Measurements from ENCODE around the gene CAMTA1.

The CAMTA1 gene

GRCh38 chr1:7570311-7570710 is 785.1 kb downstream of the CAMTA1 start:
- no peaks in the 10 kb centered on the region for H3K4me1 ChIP-seq (ENCODE audit: insufficient read depth, low read length)
- H3K9me3 ChIP-seq (ENCODE audit: insufficient read depth, low read depth, low read length): no peaks in the 10 kb centered on the region; the same call in 1 of the 2 replicates
- WGBS: 90% methylated on average over 5 of the region's 5 CpGs
- H3K27ac ChIP-seq (ENCODE audit: low read depth, low read length): no peak overlapping the region
- no peaks in the 10 kb centered on the region for H3K36me3 ChIP-seq (ENCODE audit: insufficient read depth, low read length)
- no peak overlapping the region for H3K9ac ChIP-seq (ENCODE audit: low read depth, low read length)
- no peak overlapping the region for H3K4me3 ChIP-seq (ENCODE audit: low read length)
- H3K27me3 ChIP-seq (ENCODE audit: insufficient read depth, low read length): no peaks in the 10 kb centered on the region

DNA sequence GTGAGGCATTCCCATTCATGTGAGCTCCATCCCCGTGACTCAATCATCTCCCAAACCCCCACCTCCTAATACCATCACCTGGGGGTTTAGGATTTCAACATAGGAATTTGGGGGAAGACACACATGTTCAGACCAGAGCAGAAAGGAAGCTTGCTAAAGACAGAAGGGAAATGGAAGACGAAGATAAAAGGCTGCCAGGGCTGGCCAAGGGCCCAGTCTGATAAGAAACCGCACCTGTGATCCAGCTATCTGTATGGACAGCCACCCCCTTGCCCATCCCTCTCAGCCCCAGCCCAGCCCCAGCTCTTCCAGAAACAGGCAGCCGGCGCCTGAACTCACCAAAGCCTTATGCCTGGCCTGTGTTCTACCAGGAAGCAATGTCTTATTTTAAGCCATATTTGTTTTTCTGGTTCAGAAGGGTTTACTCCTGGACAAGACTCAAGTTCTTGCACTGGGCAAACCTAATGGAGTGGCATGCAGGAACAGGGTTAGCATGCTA is 787.4 kb downstream of the CAMTA1 start:
- Histone ChIP-seq H3K27me3 (ENCODE audit: insufficient read depth, low read length) (no peaks in the 10 kb centered on the region), H3K27ac (ENCODE audit: low read depth, low read length) (no peak overlapping the region)
- WGBS: 85% methylated on average over 4 of the region's 5 CpGs

GRCh38 chr1:7573481-7573880 is 788.2 kb downstream of the CAMTA1 start:
- no peaks in the 10 kb centered on the region for H3K27me3 ChIP-seq (ENCODE audit: insufficient read depth, low read length)
- 93% methylated on average over 12 of the region's 12 CpGs for WGBS
- no peak overlapping the region for H3K4me3 ChIP-seq (ENCODE audit: low read length)
- H3K4me1 ChIP-seq (ENCODE audit: insufficient read depth, low read length): no peaks in the 10 kb centered on the region
- H3K9me3 ChIP-seq (ENCODE audit: insufficient read depth, low read depth, low read length): no peaks in the 10 kb centered on the region; the same call in 1 of the 2 replicates
- H3K9ac ChIP-seq (ENCODE audit: low read depth, low read length): no peak overlapping the region
- no peak overlapping the region for H3K27ac ChIP-seq (ENCODE audit: low read depth, low read length)
- no peaks in the 10 kb centered on the region for H3K36me3 ChIP-seq (ENCODE audit: insufficient read depth, low read length)

More for the DNA sequence above, 787.4 kb downstream of the CAMTA1 start:
- Histone ChIP-seq H3K36me3 (ENCODE audit: insufficient read depth, low read length) (no peaks in the 10 kb centered on the region), H3K9me3 (ENCODE audit: insufficient read depth, low read depth, low read length) (no peaks in the 10 kb centered on the region; the same call in 1 of the 2 replicates), H3K9ac (ENCODE audit: low read depth, low read length) (no peak overlapping the region), H3K4me3 (ENCODE audit: low read length) (no peak overlapping the region), H3K4me1 (ENCODE audit: insufficient read depth, low read length) (no peaks in the 10 kb centered on the region)

- Histone ChIP-seq H3K9me3 (ENCODE audit: insufficient read depth, low read depth, low read length) (no peaks in the 10 kb centered on the region), H3K9ac (ENCODE audit: low read depth, low read length) (no peak overlapping the region), H3K4me3 (ENCODE audit: low read length) (no peak overlapping the region), H3K36me3 (ENCODE audit: insufficient read depth, low read length) (no peaks in the 10 kb centered on the region), H3K27ac (ENCODE audit: low read depth, low read length) (no peak overlapping the region), H3K4me1 (ENCODE audit: insufficient read depth, low read length) (no peaks in the 10 kb centered on the region), H3K27me3 (ENCODE audit: insufficient read depth, low read length) (no peaks in the 10 kb centered on the region)
- 90% methylated on average over 26 of the region's 26 CpGs for WGBS
Observed at GRCh38 chr1:7574121-7575040, 789.1 kb downstream of the CAMTA1 start.

DNA sequence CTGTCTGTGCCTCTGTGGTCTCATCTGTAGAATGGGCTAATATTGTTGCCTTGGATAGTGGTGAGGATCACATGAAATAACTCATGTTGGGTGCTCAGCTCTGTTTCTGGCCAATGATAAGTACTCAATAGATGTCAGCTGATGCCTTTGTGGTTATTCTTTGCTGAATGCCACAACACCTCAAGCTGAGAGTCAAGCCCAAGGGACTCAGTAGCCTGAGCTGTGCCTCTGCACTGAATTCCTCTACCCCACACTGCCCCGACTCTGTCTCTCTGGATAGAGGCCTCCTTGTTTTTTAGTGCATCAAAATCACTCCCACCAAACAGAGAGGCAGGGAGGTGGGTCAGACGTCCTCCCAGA is 789.8 kb downstream of the CAMTA1 start:
- no peaks in the 10 kb centered on the region for H3K4me1 ChIP-seq (ENCODE audit: insufficient read depth, low read length)
- H3K9ac ChIP-seq (ENCODE audit: low read depth, low read length): no peak overlapping the region
- H3K27ac ChIP-seq (ENCODE audit: low read depth, low read length): no peak overlapping the region
- H3K4me3 ChIP-seq (ENCODE audit: low read length): no peak overlapping the region
- WGBS: 89% methylated on average over 2 of the region's 2 CpGs
- H3K36me3 ChIP-seq (ENCODE audit: insufficient read depth, low read length): no peaks in the 10 kb centered on the region
- no peaks in the 10 kb centered on the region for H3K9me3 ChIP-seq (ENCODE audit: insufficient read depth, low read depth, low read length)
- H3K27me3 ChIP-seq (ENCODE audit: insufficient read depth, low read length): no peaks in the 10 kb centered on the region

DNA sequence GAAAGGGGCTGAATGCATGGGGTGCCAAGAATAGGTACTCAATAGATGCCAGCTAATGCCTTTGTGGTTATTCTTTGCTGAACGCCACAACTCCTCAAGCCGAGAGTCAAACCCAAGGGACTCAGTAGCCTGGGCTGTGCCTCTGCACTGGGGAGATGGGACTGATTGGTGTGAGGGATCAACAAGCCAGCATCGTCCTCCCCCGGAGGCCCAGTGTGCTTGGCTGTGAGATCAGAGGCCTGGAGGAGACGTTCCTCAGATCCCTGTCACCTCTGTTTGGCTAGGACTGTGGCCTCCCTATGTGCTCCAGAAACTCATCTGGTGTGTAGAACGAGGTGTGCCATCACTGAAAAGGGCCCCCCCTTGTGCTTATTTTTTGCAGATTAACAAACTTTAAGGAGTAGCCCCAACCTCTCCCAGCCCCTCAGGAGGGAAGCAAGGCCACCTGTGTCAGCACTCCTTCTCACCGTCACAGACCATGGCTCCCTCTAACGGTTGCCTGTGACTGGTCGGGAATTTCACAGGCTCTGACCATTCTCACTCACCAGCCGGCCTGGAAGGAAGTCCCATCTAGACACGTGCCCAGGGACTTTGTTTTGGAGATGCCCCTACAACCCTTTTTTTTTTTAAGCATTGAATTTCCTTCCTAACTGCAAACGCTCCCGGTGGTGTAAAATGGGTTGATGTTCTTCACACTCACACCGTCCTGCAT is 791.8 kb downstream of the CAMTA1 start:
- Histone ChIP-seq H3K4me3 (ENCODE audit: low read length) (no peak overlapping the region), H3K9ac (ENCODE audit: low read depth, low read length) (no peak overlapping the region), H3K36me3 (ENCODE audit: insufficient read depth, low read length) (no peaks in the 10 kb centered on the region), H3K9me3 (ENCODE audit: insufficient read depth, low read depth, low read length) (no peaks in the 10 kb centered on the region), H3K27ac (ENCODE audit: low read depth, low read length) (no peak overlapping the region), H3K27me3 (ENCODE audit: insufficient read depth, low read length) (no peaks in the 10 kb centered on the region), H3K4me1 (ENCODE audit: insufficient read depth, low read length) (no peaks in the 10 kb centered on the region)
- WGBS: 74% methylated on average over 14 of the region's 14 CpGs

DNA sequence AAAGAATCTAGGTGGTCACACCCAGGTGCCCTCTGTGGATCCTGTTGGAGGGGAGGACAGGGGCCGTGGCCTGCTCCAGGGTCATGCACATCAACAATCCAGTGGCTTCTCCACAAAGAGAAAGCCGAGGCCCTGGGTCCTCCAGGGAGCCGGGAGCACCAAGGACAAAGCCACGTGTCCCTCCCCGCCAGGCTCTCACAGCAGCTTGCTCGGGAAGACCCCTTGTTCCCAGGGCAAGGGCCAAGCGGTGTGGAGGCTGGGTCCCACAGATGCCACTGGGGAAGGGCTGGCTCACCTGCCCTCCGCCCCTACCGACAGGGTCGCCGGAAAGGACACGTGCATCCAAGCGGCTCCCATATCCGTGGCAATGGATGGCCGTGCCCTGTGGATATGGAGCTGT is 793.0 kb downstream of the CAMTA1 start:
- H3K36me3 ChIP-seq (ENCODE audit: insufficient read depth, low read length): no peaks in the 10 kb centered on the region
- H3K4me1 ChIP-seq (ENCODE audit: insufficient read depth, low read length): no peaks in the 10 kb centered on the region
- H3K27ac ChIP-seq (ENCODE audit: low read depth, low read length): no peak overlapping the region
- no peak overlapping the region for H3K9ac ChIP-seq (ENCODE audit: low read depth, low read length)
- 95% methylated on average over 15 of the region's 15 CpGs for WGBS
- H3K9me3 ChIP-seq (ENCODE audit: insufficient read depth, low read depth, low read length): no peaks in the 10 kb centered on the region
- no peak overlapping the region for H3K4me3 ChIP-seq (ENCODE audit: low read length)
- no peaks in the 10 kb centered on the region for H3K27me3 ChIP-seq (ENCODE audit: insufficient read depth, low read length)

DNA sequence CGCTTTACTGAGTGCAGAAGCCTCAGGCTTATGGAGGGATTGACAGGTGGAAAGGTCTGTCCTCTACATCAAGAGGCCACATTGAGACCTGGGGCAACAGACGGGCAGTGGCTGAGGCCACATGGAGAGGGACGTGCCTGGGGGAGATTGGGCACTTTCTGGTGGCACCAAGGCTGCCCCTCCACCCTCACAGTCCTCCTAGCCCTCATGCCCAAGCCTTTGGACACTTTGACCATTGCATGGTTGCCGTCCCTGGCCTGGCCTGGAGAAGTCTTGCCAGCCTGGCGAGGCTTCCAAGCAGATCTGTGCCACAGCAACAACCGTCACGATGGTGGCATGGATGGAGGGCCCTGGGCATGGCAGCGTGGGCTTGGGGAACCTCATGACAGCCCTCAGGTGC is 793.8 kb downstream of the CAMTA1 start:
- H3K4me1 ChIP-seq (ENCODE audit: insufficient read depth, low read length): no peaks in the 10 kb centered on the region
- H3K27me3 ChIP-seq (ENCODE audit: insufficient read depth, low read length): no peaks in the 10 kb centered on the region
- no peak overlapping the region for H3K4me3 ChIP-seq (ENCODE audit: low read length)
- H3K27ac ChIP-seq (ENCODE audit: low read depth, low read length): no peak overlapping the region
- H3K9me3 ChIP-seq (ENCODE audit: insufficient read depth, low read depth, low read length): no peaks in the 10 kb centered on the region
- no peak overlapping the region for H3K9ac ChIP-seq (ENCODE audit: low read depth, low read length)
- WGBS: 92% methylated on average over 8 of the region's 8 CpGs
- H3K36me3 ChIP-seq (ENCODE audit: insufficient read depth, low read length): no peaks in the 10 kb centered on the region

- no peaks in the 10 kb centered on the region for H3K27me3 ChIP-seq (ENCODE audit: insufficient read depth, low read length)
- 93% methylated on average over 18 of the region's 18 CpGs for WGBS
- H3K4me1 ChIP-seq (ENCODE audit: insufficient read depth, low read length): no peaks in the 10 kb centered on the region
- H3K36me3 ChIP-seq (ENCODE audit: insufficient read depth, low read length): no peaks in the 10 kb centered on the region
- H3K9me3 ChIP-seq (ENCODE audit: insufficient read depth, low read depth, low read length): no peaks in the 10 kb centered on the region
- no peak overlapping the region for H3K27ac ChIP-seq (ENCODE audit: low read depth, low read length)
- no peak overlapping the region for H3K9ac ChIP-seq (ENCODE audit: low read depth, low read length)
- no peak overlapping the region for H3K4me3 ChIP-seq (ENCODE audit: low read length)
Observed at GRCh38 chr1:7579831-7580804, 794.9 kb downstream of the CAMTA1 start.

- H3K27me3 ChIP-seq (ENCODE audit: insufficient read depth, low read length): no peaks in the 10 kb centered on the region
- H3K9ac ChIP-seq (ENCODE audit: low read depth, low read length): no peak overlapping the region
- no peaks in the 10 kb centered on the region for H3K4me1 ChIP-seq (ENCODE audit: insufficient read depth, low read length)
- H3K27ac ChIP-seq (ENCODE audit: low read depth, low read length): no peak overlapping the region
- H3K36me3 ChIP-seq (ENCODE audit: insufficient read depth, low read length): no peaks in the 10 kb centered on the region
- 93% methylated on average over 18 of the region's 18 CpGs for WGBS
- H3K4me3 ChIP-seq (ENCODE audit: low read length): no peak overlapping the region
- H3K9me3 ChIP-seq (ENCODE audit: insufficient read depth, low read depth, low read length): no peaks in the 10 kb centered on the region
Observed at GRCh38 chr1:7580923-7581753, 795.9 kb downstream of the CAMTA1 start.
